GM21528 (cell line): ENCODE measurements around the gene TMEM119.
"Not testable (repeated sequence)": the region's sequence is repeated elsewhere in the genome, so short reads cannot be mapped to it uniquely, and the experiment has no call there.

Experiments used
- ATAC-seq: cut with Tn5 transposase; IDR thresholded peaks from one replicate; pipeline ENCODE4 v1.9.1; 2021; ENCODE audit warnings: mild to moderate bottlenecking, moderate library complexity; ENCODE audit not compliant: unreplicated experiment, low FRiP score

TMEM119 gene

DNA sequence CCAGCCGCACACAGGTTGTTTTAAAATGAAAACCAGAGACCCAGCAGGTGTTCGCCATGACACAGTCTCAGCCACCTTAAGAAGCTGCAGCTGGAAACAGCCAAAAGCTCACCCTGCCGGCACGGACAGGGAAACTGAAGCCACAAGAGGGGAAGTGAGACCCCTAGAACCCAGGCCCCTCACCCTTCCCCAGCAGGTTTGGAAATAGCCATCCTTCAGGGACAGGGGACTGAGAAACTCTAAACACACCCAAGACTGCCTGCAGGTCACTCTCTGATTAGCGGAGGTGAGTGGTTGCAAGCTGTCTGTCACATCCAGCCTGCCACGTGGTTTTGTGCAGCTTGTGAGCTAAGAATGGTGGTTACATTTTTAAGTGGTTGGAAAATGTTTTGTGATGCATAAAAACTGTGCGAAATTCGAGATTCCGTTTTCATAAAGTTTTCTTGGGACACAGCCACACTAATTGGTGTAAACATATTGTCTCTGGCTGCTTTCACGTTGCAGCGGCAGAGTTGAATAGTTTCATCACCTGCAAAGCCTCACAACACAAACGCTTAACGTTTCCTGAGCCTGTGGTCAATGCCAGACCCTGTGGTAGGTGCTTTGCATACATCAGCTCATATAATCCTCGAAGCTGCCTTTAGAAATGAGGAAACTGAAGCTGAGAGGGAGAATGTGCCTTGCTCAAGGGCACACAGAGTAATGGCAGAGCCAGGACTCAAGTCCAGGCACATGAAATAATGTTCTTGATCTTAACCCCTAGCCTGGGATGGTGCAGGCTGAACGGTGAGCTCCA lies 37.5 kb upstream of the TMEM119 start:
- ATAC-seq, result peak; percentile 61

DNA sequence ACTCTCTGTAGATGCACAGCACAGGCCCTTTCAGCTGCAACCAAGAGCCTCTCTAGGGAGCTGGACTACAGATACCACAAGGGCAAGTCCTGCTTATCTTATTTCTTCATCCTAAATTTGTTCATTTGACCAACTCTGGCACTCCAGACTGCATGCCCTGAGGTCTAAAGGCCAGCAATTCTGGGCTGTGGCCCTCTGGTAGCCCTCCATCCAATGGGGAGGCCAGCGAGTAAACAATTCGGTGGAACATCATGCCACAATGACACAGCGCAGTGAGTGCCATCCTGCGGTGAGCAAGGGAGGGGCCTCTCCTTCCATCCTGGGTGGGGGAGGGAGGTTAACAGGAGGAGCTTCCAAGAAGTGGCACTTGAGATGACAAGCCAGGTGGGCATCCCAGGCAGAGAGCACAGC lies 36.5 kb upstream of the TMEM119 start:
- no peak for ATAC-seq

DNA sequence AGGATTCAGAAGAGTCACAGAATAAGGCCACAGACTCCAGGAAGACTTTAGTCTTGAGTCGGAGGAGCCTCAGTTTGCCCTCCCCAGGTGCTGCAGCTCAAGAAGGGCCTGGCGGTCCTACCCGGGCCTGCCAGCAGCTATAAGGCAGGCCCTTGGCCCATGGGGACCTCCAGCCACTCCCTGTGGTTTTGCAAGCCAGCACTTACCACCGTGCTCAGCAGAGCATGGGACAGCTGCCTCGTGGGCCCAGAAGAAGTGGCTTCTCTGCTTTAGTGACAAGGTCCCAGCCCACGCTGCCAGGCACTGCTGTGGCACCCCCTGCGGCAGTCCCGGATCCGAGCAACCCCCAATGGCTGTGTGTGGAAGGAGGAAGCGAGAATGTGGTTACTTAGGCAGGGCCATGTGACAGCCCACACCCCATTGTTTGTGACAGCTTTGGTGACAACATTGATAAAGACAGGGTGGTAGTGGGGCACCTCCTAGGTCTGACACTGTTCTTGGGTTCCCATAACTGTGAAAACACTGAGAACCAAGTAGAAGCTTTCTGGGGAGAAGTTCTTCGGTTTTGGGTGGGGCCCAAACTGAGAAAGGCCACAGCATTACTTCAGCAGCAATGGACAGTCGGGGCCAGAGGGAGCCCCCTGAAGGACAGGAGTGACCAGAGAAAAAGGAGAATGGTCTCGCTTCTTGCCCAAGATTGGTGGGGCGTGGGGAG lies 35.8 kb upstream of the TMEM119 start, which contains the start of gene SELPLG:
Gene SELPLG, minus strand, starts transcription at position 361 of the 715 bp plus-strand sequence. CDS start 9,587 bp downstream, outside the sequence.
- ATAC-seq, result peak; percentile 47

DNA sequence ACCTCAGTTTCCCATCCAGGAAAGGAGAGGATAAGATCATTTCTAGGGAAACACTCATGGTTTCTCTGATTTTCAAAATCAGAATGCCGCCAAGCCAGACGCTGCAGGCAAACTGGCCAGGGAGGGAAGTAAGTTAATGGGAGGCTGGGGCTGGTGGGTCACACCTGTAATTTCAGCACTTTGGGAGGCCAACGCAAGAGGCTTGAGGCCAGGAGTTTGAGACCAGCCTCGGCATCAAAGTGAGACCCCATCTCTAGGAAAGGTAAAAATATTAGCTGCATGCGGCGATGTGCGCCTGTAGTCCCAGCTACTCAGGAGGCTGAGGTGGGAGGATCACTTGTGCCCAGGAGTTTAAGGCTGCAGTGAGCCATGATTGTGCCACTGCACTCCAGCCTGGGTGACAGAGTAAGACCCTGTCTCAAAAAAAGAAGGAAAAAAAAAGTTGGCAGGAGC lies 35.2 kb upstream of the TMEM119 start:
- no peak for ATAC-seq

DNA sequence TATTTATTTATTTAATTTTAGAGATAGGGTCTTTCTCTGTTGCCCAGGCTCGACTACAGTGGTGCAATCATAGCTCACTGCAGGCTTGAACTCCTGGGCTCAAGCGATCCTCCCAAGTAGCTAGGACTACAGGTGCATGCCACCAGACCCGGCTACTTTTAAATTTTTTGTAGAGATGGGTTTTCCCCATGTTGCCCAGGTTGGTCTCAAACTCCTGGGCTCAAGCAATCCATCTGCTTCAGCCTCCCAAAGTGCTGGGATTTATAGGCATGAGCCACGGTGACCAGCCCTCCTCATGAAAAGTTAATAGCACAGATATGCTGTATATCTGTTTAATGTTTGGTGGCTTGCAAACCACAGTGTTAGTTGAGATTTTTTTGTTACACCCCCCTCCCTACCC lies 33.4 kb upstream of the TMEM119 start:
- not testable (repeated sequence) for ATAC-seq

DNA sequence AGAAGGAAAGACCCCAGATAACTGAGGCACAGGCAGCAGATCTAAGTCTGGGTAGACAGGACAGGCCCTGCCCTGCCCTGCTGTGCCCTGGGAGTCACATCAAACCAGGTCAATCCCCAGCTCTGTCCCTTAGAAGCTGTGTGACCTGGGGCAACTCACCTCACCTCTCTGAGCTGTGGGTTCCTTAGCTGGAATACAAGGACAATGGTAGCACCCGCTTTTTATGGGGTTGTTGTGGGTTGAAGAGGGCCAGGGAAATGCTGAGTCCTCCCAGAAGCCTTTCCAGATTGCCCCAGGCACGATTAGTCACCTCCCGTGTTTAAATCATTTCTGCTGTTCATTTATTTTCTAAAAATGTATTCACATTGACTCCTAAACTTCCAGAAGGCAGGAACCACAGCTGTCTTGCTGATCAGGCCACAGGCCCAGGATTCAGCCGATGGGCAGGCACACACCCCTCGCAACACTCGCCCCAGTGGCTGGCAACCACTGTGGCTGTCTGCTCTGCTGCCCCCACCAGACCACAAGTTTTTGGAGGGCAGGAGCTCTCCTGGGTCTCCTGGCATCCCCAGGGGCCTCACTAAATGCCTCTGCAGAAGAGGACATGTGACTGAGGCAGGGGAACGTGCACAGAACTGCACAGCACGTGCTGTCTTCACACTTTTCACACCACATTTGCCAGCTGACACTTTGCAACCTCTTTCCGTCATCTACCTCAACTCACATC lies 32.8 kb upstream of the TMEM119 start:
- no peak for ATAC-seq

DNA sequence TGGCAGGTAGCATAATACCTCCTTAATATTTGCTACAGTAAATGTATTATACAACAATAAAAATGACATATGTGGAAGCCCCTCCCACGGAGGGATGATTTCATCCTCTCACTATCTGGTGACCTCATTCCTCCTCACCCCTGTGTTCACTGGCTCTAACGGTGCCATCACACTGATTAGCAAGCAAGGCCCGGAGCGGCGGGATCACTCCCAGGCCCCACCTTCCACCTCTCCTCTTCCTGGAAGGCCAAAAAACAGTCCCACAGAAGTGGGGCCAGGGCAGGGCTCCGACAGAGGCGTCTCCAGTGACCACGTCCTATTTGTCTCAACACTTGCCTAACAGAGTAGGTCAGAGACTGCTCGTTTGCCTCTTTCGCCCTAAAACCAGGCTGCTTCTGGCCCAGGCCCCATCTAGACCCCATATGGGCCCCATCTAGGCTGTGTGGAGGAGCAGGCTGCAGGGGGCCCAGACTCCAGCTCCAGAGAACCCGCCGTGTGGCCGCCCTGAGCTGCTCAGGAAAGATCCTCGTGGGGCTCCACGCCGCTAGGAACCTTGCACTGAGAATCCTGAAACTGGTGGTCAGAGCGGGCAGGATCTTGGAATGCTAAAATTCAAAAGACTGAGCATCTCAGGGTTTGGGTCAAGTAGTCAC lies 32.1 kb upstream of the TMEM119 start:
- no peak for ATAC-seq

DNA sequence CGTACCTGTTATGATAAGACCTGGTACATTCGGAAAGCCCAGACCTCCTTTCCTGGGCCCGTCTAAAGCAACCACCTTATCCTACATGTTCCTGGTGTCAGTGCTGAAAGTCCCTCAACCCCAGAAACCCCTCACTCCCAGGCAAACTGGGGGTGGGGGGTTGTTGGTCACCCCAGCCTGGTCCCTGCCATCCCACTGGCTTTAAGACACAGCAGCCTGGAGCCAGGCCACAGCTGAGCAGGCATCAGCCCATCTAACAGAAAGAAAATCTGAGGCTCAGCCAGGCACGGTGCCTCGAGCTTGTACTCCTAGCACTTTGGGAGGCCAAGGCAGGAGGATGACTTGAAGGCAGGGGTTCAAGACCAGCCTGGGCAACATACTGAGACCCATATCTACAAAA lies 31.3 kb upstream of the TMEM119 start:
- no peak for ATAC-seq

DNA sequence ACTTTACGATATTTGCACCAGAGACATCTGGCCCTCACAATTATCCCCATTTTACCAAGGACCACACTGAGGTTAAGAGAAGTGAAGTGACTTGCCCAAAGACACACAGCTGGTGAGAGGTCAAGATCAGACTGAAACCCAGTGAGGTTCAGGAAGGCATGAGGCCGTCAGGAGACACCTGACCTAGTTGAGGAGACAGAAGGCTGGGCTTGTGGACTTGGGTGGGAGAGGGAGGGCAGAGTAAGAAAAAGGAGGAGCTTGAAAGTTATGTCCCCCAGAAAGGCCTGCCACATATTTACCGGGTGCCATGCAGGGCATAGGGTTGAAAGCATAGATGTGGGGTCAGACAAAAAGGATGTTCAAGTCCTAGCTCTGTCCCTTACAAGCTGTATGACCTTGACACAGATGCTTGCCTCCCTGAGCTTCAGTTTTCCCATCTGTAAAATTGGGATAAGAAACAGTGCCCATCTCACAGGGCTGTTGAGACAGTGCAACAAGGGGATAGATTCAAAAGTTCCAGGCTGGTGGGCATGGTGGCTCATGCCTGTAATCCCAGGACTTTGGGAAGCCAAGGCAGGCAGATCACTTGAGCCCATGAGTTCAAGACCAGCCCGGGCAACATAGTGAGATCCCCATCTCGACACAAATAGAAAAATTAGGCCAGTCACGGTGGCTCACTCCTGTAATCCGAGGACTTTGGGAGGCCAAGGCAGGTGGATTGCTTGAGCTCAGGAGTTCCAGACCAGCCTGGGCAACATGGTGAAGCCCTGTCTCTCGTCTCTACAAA lies 29.4 kb upstream of the TMEM119 start:
- no peak for ATAC-seq

DNA sequence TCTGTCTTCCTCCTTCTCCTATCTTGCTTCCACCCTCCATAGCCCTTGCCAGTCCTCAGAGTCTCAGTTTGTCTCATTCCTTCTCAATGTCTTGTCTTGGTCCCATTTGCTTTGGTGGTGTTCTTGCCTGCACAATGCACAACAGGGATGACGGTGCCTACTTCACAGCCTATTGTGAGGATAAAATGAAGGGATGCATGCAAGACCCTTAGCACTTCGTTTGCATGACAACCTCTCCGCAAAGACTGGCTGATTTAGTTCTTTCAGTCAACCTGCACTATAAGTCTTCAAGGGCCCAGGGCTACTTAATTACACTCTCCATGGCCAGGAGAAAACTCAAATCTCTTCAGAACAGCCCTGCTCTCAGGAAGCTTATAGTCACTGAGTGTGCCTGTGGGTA lies 27.3 kb upstream of the TMEM119 start:
- ATAC-seq, result no peak

DNA sequence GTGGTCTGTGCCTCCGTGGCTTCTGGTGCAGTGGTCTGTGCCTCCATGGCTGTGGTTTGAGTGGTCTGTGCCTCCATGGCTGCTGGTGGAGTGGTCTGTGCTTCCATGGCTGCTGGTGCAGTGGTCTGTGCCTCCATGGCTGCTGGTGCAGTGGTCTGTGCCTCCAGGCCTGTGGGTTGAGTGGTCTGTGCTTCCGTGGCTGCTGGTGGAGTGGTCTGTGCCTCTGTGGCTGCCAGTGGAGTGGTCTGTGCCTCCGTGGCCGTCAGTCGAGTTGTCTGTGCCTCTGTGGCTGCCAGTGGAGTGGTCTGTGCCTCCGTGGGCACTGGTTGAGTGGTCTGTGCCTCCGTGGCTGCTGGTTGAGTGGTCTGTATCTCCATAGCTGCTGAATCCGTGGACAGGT lies 25.7 kb upstream of the TMEM119 start:
- ATAC-seq, result no peak

DNA sequence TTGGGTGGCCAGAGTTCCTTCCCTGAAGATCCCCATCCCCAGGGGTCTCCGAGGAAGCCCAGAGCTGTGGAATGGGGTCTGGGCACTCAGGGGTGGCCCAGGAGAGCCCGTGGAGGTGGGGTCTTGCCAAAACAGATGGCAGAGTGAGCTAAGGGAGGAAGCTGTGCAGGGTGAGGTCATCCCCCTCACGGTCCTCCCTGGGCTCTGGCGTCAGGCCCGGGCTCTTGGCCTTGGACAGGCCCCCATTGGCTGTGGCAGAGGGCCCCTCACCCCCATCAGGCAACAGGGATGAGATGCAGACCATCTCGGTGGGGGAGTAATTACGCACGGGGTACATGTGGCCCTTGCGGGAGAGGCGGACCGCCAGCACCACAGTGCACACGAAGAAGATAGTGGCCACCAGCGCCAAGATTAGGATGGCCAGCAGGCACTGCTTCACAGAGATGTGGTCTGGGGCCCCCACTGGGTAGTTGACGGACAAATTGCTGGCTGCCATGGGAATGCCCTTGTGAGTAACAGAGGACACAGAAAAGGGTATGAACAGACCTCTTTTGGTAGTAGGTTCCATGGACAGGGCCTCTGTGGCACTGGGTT lies 25.1 kb upstream of the TMEM119 start:
- ATAC-seq, result no peak

DNA sequence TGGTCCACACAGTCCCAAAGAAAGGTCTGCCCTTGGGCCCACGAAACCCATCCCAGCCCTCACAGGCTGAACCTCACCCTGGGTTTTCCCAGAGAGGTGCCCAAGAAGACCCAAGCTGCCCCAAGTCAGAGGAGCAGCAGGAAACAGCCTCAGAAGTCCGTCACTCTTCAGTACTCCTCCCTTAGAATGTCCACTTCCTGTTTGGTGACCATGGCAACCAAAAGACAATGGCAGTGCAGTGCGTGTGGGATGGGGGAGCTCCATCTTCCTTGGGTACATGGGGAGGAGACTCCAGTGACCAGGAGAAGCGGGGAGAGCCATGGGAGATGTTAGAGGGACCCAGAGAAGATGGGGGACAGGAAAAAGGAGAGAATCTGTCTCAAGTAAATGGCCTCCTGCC lies 24.5 kb upstream of the TMEM119 start:
- no peak for ATAC-seq

DNA sequence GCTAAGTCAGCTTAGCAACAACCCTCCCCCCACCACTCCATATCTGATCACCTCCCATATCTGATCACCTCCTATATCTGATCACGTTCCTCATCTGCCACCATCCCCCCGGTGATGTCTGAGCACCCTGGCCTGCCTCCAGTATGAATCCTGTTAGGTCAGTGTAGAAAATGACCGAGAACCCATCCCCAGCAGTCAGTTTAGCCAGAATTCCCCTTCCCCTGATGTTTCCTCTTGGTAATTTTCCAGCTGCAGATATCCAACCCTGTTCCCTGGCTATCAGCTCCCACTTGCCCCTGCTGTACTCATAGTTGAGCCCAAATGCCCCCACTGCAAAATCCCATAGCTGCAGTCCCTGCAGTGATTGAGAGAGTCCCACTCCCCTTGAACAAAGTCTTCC lies 23.3 kb upstream of the TMEM119 start:
- no peak for ATAC-seq

DNA sequence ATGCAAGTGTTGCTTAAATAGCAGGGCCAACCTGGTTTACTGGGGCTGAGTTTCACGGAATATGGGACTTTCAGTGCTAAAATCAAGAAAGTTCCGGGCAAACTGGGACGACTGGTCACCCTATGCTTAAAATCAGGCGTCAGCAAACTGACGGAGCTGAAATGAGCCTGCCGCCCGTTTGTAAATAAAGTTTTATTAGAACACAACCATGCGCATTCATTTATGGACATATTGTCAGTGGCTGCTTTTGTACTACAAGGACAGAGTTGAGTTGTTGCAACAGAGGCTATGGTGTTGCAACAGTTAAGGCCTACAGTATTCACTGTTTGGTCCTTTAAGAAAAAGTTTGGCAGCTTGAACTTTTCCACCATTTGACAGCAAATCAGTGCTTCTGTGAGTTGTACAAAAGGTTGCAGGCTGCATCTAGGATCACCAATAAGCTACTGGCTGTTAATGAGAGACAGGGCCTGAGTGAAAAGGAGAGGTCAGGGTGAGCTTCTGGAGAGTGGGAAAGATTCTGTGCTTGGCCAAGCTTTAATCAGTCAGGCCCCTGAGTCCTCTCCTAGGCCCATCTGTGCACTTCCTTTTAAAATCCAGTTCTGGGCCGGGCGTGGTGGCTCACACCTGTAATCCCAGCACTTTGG lies 22.5 kb upstream of the TMEM119 start:
- no peak for ATAC-seq

DNA sequence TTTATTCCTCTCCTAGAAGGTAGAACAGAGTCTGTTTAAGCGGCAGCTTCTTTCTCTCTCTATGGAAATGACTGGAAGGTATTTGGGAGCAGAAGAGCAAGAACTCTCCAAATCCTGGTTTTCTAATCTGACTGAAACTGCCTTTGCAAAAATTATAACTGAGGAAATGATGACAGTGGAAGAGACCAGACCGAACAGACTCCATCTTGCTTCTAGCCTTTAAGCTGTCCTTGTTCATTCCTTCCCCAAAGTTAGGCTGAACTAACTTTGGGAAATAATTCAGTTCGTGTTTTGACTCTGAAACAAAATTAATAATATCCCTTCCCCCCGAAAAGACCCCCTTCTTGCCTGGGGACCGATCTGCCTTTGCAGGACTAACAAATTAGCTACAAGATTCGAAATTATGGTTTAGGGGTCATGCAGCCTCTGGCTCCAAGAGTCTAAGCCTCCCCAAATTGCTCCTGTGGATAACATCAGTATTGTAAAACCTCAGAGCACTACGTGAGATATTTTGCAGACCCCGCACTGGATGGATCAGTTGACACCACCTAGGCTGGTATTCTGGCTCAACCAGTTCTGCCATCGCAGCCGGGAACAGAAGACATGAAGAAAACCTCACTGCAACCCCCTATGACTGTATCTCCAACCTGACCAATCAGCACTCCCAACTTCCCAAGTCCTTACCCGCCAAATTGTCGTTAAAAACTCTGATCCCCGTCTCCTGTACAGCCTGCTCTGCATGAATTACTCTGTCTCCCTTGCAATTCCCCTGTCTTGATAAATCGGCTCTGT lies 21.7 kb upstream of the TMEM119 start:
- no peak for ATAC-seq

DNA sequence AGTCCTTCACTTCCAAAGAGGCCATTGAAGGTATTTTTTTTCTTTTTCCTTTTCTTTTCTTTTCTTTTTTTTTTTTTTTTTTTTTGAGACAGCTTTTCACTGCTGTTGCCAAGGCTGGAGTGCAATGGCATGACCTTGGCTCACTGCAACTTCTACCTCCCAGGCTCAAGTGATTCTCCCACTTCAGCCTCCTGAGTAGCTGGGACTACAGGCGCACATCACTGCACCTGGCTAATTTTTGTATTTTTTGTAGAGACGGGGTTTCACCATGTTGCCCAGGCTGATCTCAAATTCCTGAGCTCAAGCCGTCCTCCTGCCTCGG lies 21.0 kb upstream of the TMEM119 start:
- not testable (repeated sequence) for ATAC-seq
